GM18858 (cell line): Measurements from ENCODE around the gene CHRNA1.
A peak's percentile ranks its signal among the peaks of the same experiment; 100 is the strongest.

Source experiments
- ATAC-seq: cut with Tn5 transposase; IDR thresholded peaks from one replicate; pipeline ENCODE4 v1.9.1; 2021; ENCODE audit not compliant: unreplicated experiment

CHRNA1 gene

GRCh38 chr2:174784316-174784715 is 20.0 kb upstream of the CHRNA1 start:
- ATAC-seq, result no peak

- ATAC-seq, result no peak
Measured at GRCh38 chr2:174781996-174782395, 17.7 kb upstream of the CHRNA1 start.

GRCh38 chr2:174781298-174781697 is 17.0 kb upstream of the CHRNA1 start:
- ATAC-seq, result no peak

- no peak for ATAC-seq
Measured at GRCh38 chr2:174780856-174781255, 16.6 kb upstream of the CHRNA1 start.

GRCh38 chr2:174780191-174780840 is 16.0 kb upstream of the CHRNA1 start:
- ATAC-seq, result no peak

- no peak for ATAC-seq
Measured at GRCh38 chr2:174779361-174779928, 15.2 kb upstream of the CHRNA1 start.

- peak; percentile 49 for ATAC-seq
Measured at GRCh38 chr2:174778085-174778981, 14.1 kb upstream of the CHRNA1 start.

- no peak for ATAC-seq
Measured at GRCh38 chr2:174777347-174778084, 13.2 kb upstream of the CHRNA1 start.

- ATAC-seq, result no peak
Measured at GRCh38 chr2:174776675-174777074, 12.4 kb upstream of the CHRNA1 start.

- no peak for ATAC-seq
Measured at GRCh38 chr2:174776223-174776622, 12.0 kb upstream of the CHRNA1 start.

GRCh38 chr2:174775571-174775980 is 11.3 kb upstream of the CHRNA1 start:
- ATAC-seq, result no peak

- no peak for ATAC-seq
Measured at GRCh38 chr2:174774886-174775285, 10.6 kb upstream of the CHRNA1 start.

- ATAC-seq, result no peak
Measured at GRCh38 chr2:174773215-174773614, 8.9 kb upstream of the CHRNA1 start.

GRCh38 chr2:174772472-174772801 is 8.2 kb upstream of the CHRNA1 start:
- no peak for ATAC-seq

- no peak for ATAC-seq
Measured at GRCh38 chr2:174771631-174772471, 7.6 kb upstream of the CHRNA1 start.

GRCh38 chr2:174771136-174771535 is 6.9 kb upstream of the CHRNA1 start:
- ATAC-seq, result no peak

- ATAC-seq, result no peak
Measured at GRCh38 chr2:174768557-174768956, 4.3 kb upstream of the CHRNA1 start.

GRCh38 chr2:174766271-174766670 is 2.0 kb upstream of the CHRNA1 start:
- ATAC-seq, result no peak

GRCh38 chr2:174765576-174765975 is 1.3 kb upstream of the CHRNA1 start:
- ATAC-seq, result no peak

GRCh38 chr2:174763780-174764179 is 492 bp downstream of the CHRNA1 start:
- no peak for ATAC-seq

- ATAC-seq, result no peak
Measured at GRCh38 chr2:174762464-174762863, 1.8 kb downstream of the CHRNA1 start.
